GM19438 (cell line): ENCODE results near the gene HNRNPUL1.
"Not testable (repeated sequence)": the region's sequence is repeated elsewhere in the genome, so short reads cannot be mapped to it uniquely, and the experiment has no call there.

Experiments
- ATAC-seq: cut with Tn5 transposase; IDR thresholded peaks from one replicate; pipeline ENCODE4 v1.9.1; 2021; ENCODE audit warnings: low read depth; ENCODE audit not compliant: unreplicated experiment

The HNRNPUL1 gene

DNA sequence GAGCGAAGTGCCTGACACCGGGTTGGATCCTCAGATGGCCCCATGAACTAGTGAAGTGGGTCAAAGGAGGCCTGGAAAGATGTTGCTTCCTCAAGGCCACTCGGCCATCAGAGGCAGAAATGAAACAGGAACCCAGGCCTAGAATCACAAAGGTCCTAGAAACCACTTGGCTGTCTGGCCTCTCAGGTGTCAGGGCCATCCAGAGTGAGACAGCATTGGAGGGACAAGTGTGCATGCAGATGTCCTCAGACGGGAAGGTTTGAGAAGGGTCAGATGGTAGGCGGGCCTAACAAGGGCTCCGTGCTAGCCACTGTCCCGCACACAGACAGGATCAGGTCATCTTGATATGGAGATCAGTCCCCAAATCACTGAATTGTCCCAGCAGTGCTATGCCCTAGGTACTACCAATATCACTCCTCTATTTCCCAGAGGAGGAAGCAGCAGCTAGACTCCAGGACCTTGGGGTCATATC, 60.1 kb downstream of the HNRNPUL1 start:
- no peak for ATAC-seq

DNA sequence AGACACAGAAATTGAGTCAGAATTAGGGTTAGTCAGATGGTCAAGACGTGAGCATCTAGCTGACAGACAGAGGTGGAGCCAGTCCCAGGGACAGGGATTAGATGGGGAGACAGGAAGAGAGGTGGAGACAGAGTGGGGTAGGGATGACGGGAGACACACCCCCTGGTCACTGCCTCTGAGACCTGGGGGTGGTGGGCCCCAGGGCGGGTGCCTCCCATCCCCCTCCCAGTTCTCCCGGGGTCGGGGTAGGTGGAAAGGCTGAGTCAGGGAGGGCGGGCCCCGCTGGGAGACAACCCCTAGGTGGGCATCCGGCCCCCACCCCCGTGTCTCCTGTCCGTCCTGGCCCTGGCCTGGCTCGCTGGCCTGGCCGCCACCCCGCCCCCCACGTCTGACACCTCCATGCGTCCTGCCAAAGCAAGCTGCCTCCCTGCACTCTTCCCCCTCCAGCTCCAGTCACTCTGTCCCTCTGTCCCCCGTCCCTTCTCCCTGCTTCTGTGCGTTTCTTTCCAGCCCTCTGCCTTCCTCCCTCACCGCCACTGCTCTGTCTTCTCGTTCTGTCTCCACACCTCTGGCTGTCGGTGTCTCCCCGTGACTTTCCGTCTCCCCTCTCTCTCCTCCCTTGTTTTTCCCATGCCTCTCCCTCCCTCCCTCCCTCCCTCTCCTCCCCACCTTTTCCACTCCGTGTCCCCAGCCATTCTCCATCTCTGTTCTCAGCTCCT, 60.9 kb downstream of the HNRNPUL1 start:
- no peak for ATAC-seq

DNA sequence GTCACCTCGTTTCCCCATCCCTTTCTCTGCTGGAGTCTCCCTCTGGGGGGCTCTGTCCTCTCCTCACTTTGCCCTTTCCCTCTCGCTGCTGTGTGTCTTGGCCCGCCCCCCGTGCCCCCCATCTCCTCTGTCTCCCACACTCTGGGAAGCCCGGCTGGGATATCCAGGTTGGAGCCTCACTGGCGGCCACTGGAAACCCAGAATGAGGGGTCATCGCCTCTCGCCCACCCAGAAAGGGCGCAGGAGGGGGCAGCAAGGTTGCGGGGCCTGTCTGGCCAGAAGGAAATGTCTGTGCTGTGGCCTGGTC, 61.4 kb downstream of the HNRNPUL1 start:
- no peak for ATAC-seq

DNA sequence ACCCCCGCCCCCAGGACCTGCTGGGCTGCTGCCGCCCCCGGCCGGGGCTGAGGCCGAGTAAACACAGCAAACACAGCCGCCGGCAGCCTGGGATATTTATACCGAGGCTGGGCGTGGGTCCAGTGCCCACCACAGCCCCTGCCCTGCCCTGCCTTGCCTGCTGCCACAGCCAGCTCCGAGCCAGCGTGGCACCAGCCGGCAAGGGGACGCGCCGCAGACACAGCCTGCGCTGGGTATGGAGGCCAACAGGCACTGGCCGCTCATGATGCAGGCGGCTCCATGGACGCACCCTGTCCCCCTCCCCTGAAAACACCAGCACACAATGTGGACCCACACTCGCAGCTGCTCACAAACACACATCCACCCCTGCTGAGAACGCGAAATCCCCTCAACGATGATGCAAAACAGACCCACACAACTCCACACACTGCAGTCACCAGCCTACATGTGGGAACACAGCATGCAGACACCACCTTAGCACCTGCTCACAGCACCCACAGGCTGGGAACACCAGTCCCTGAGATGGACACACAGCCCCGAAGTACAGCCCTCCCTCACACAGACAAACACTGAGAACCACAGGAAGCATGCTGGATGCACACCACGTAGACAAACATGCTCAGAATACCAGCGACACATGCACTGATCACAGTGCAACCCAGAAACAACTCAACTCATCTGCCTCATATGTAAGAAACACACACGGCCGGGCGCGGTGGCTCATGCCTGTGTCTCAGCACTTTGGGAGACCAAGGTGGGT, 62.0 kb downstream of the HNRNPUL1 start:
- no peak for ATAC-seq

DNA sequence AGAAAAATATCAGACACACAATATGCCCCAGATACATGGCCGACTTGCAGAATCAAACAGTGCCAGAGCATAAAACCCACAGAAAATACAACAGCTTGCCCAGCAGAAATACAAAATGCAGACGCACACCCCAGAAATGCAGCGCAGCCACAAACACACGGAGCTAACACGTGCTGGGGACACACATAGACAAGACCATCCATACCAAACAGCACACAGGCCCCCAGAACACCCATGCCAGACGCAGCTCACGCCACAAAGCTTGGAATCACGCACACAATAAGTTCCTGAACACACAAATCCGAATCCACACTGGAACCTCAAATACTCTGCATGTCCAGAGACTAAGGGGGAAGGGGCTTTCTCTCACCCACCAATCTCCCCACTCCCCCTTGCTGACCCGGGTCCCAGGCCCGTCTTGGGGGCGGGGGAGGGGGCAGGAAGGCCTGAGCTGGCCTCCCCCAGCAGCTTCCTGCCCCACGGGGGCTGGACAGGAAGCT, 63.0 kb downstream of the HNRNPUL1 start:
- no peak for ATAC-seq

GRCh38 chr19:41327576-41328156, 63.5 kb downstream of the HNRNPUL1 start:
- ATAC-seq: peak; percentile 46

DNA sequence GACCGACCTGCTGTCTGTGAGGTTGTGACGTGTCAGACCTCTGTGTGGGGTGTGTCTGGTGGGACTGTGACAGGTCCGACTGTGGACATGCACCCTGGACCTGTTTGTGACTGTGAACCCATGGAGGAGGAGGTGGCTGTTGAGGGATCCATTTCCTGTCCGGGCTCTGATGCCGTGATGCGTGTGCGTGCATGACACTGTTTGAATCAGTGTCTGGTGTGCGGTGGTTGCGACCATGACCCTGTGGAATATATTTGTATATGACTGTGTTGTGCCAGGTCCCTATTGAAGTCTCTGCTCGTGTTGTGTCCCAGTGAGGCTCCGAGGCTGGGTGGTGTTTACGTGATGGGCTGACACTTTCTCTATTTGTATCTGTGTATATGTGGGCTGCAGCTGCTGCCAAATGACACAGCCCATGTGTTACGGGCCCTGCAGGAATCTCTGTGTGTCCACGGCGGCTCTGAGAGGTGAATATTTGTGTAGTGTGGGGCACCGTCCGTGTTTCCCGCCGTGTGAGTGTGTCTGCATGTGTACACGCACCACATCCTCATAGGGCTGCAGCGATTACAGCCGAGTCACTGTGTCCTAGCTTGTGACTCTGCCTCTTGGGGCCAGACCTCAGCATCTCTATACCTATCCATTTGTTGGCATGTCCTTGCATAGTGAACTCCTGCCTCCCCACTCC, 64.1 kb downstream of the HNRNPUL1 start:
- peak; percentile 11 for ATAC-seq

DNA sequence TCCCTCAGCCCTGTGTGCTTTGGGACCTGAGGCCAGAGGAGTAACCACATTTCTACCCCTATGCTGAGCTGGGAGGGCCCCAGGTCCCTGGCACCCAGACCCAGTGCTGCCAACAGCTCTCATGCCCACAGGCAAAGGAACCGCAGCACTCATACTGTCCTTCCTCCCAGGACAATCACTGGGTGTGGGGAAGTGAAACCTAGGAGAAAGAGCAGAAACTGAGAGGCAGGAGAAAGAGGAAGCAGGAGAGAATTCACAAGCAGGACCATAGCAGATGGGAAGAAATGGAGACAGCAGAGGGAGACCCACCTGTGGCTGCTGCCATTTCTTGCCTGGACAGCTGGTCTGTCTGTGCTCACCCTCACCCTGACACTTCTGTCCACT, 64.7 kb downstream of the HNRNPUL1 start:
- no peak for ATAC-seq

DNA sequence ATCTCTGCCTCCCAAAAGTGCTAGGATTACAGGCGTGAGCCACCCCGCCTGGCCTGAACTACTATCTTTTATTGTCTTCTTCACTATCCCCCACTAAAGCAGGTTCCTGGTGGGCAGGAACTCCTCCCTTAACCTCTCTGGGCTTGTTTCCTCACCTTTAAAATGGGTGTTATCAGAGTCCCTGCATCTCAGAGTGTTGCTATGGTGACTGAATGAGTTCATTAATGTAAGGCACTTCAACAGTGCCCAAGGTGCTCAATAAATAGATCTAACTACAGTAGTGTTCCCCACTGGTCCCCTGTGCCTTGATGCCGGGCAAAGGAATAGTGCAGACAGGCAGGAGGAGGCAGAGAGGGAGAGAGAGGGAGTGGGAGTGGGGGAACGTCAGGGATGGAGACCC, 66.3 kb downstream of the HNRNPUL1 start:
- no peak for ATAC-seq

DNA sequence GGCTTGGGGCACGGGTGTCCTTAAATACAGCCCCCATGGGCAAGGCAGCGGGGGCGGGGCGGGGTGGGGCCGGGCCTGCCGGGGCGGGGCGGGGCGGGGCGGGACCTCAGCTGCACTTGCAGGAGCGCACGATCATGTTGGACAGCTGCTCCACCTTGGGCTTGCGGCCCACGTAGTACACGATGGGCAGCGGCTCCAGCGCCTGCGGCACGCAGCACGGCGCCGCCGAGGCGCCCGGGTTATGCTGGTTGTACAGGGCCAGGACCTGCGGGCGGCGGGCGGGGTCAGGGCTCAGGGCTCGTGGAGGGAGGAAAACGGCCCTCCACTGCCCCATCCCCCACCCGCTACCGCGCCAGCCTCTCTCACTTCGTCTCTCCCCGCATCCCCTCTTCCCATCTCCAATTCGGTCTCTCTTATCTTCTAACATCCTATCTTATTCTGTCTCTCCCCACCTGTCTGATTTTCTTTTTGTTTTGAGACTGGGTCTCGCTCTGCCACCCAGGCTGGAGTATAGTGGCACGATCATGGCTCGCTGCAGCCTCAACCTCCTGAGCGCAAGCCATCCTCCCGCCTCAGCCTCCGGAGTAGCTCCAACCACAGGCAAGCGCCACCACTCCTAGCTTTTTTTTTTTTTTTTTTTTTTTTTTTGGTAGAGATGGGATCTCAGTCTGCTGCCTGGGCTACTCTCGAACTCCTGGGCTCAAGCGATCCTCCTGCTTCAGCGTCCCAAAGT, 66.9 kb downstream of the HNRNPUL1 start:
- no peak for ATAC-seq

- no peak for ATAC-seq
These were observed 67.8 kb downstream of the HNRNPUL1 start for GRCh38 chr19:41332000-41332399.

GRCh38 chr19:41332468-41332867, 68.3 kb downstream of the HNRNPUL1 start:
- no peak for ATAC-seq

DNA sequence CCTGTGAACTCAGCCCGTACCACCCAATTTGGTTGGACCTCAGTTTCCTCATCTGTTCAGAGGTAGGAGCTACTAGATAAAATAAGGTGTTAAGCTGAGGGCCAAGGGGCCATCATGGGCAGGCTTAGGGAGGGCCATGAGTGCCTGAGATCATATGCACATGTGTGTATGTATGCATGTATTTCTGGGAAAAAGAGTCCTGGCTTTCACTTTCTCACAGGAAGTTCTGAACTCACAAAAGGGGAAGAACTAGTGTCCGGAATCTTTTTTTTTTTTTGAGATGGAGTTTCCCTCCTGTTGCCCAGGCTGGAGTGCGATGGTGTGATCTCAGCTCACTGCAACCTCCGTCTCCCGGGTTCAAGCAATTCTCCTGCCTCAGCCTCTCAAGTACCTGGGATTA, 70.6 kb downstream of the HNRNPUL1 start:
- no peak for ATAC-seq

DNA sequence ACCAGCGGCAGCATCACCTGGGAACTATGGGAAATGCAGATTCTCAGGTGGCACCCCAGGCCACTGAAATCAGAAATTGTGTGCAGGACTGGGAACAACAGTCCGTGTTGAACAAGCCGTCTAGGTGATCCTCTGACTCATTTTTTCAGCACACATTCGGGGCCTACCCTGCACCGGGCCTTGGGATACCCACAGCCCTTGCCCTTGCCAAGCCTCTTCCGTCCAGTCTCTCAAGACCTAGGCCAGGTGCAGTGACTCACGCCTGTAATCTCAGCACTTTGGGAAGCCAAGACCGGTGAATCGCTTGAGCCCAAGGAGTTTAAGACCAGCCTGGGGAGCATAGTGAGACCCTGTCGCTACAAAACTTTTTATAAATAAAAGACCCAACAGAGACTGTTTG, 71.3 kb downstream of the HNRNPUL1 start:
- ATAC-seq: no peak

DNA sequence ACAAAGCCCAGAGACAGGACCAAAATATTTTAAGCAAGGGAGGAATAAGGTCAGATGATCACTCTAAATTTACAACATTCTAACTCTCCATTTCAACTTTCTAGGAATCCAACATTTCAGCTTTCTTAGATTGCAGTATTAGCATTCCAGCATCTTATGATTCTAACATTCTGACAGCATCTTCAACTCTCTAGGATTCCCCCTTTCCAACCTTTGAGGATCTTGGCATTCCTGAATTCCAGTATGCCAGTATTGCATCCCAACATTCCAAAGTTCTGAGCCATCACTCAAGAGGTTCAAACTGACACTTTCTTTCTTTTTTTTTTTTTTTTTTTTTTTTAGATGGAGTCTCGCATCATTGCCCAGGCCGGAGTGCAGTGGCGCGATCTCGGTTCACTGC, 75.8 kb downstream of the HNRNPUL1 start:
- ATAC-seq: no peak

- ATAC-seq: no peak
These were observed 77.7 kb downstream of the HNRNPUL1 start for GRCh38 chr19:41341669-41342490.

DNA sequence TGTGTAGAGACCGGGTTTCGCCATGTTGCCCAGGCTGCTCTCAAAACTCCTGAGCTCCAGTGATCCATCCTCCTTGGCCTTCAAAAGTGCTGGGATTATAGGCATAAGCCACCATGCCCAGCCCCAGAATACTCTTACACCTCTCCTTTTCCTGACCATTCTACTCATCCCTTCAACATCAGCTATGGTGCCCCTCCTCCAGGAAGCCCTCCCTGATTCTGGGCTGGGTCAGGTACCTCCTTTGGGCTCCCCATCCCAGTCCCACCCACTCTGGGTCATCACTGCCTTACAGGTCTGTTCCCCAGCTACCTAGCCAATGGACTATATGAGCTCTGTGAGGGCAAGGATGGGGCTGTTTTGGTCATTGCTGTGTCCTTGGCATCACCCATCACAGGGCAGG, 80.0 kb downstream of the HNRNPUL1 start:
- ATAC-seq: no peak

- ATAC-seq: not testable (repeated sequence)
These were observed 82.7 kb downstream of the HNRNPUL1 start for GRCh38 chr19:41346916-41347315.

GRCh38 chr19:41350735-41351338, 86.7 kb downstream of the HNRNPUL1 start:
- ATAC-seq: peak; percentile 1
